CD14-positive monocyte (primary cell): Measurements from ENCODE around the gene POLR1B. TPM values are rescaled to one million over a fixed set of nuclear protein-coding genes. Genes with fewer than 3 reads are reported as not detected.
A peak's percentile ranks its signal among the peaks of the same experiment; 100 is the strongest.

ENCODE experiments used
- DNase-seq, 3 donors: peaks; one replicate each; pipeline ENCODE4 v3.0.0-alpha.2; 2011 to 2022
- H2AFZ ChIP-seq: 2 replicates; pipeline ENCODE4 v1.6.0; 2012; ENCODE audit warnings: mild to moderate bottlenecking, low read depth, low read length, inconsistent platforms; ENCODE audit not compliant: insufficient read depth, poor library complexity, severe bottlenecking
- H3K27ac ChIP-seq, 2 donors: 1 replicate in 1 of 2; 2 replicates in 1 of 2; pipeline ENCODE4 v1.5.1; 2012 to 2013; ENCODE audit warnings: low read length in 2 of 2, control low read depth in 1 of 2, inconsistent platforms in 1 of 2, low read depth in 1 of 2, mild to moderate bottlenecking in 1 of 2
- H3K27me3 ChIP-seq, 2 donors: one replicate each; pipeline versions ENCODE4 v1.6.0 to v1.6.1; 2011 to 2013; ENCODE audit warnings: low read length in 2 of 2; ENCODE audit not compliant: control insufficient read depth in 2 of 2, insufficient read depth in 2 of 2
- H3K36me3 ChIP-seq, 2 donors: replicated peaks in 1 of 2; 1 replicate in 1 of 2; 2 replicates in 1 of 2; pipeline versions ENCODE4 v1.5.1 to v1.6.1; 2012 to 2013; ENCODE audit warnings: low read length in 2 of 2, control low read depth in 1 of 2, inconsistent platforms in 1 of 2, mild to moderate bottlenecking in 1 of 2; ENCODE audit not compliant: insufficient read depth in 2 of 2, control insufficient read depth in 1 of 2
- H3K4me1 ChIP-seq, 2 donors: 1 replicate in 1 of 2; 2 replicates in 1 of 2; pipeline versions ENCODE4 v1.5.1 to v1.6.1; 2012 to 2013; ENCODE audit warnings: low read length in 2 of 2, control low read depth in 1 of 2, inconsistent platforms in 1 of 2, mild to moderate bottlenecking in 1 of 2, moderate library complexity in 1 of 2; ENCODE audit not compliant: insufficient read depth in 2 of 2, control insufficient read depth in 1 of 2
- H3K4me2 ChIP-seq: replicated peaks from 2 replicates; pipeline ENCODE3; 2012; ENCODE audit warnings: low read length, moderate library complexity, mild to moderate bottlenecking; ENCODE audit not compliant: poor library complexity, severe bottlenecking; ENCODE audit errors: extremely low read depth
- H3K4me3 ChIP-seq, 3 experiments: fragments of 200-600 bp in 1 of 3; sonication (generic) in 1 of 3; replicated peaks in 1 of 3; 1 replicate in 2 of 3; 2 replicates in 1 of 3; pipeline ENCODE4 v1.5.1; 2011 to 2013; ENCODE audit warnings: low read length in 3 of 3, mild to moderate bottlenecking in 3 of 3, control low read depth in 2 of 3, low read depth in 2 of 3, inconsistent platforms in 1 of 3, moderate library complexity in 1 of 3
- H3K79me2 ChIP-seq: 2 replicates; pipeline ENCODE4 v1.6.0; 2012; ENCODE audit warnings: mild to moderate bottlenecking, control low read depth, inconsistent platforms, low read length, moderate library complexity; ENCODE audit not compliant: insufficient read depth
- H3K9ac ChIP-seq: 2 replicates; pipeline ENCODE4 v1.6.0; 2017; ENCODE audit warnings: low read length, mild to moderate bottlenecking; ENCODE audit not compliant: insufficient read depth, poor library complexity, severe bottlenecking
- H3K9me3 ChIP-seq, 2 donors: replicated peaks in 1 of 2; 1 replicate in 1 of 2; 2 replicates in 1 of 2; pipeline versions ENCODE4 v1.5.1 to v1.6.1; 2012 to 2013; ENCODE audit warnings: low read length in 2 of 2, control low read depth in 1 of 2; ENCODE audit not compliant: control insufficient read depth in 1 of 2, insufficient read depth in 1 of 2
- H4K20me1 ChIP-seq: 2 replicates; pipeline ENCODE4 v1.6.0; 2012; ENCODE audit warnings: mild to moderate bottlenecking, low read length, control low read depth, moderate library complexity; ENCODE audit not compliant: insufficient read depth
- H3K27ac Mint-ChIP-seq, 7 donors: one replicate each; pipeline ENCODE4 v1.8.0; 2020; ENCODE audit warnings: mild to moderate bottlenecking in 7 of 7, mixed read lengths in 7 of 7, moderate library complexity in 6 of 7, inconsistent platforms in 2 of 7
- H3K27me3 Mint-ChIP-seq, 3 donors: one replicate each; pipeline ENCODE4 v1.8.0; 2021 to 2022; ENCODE audit warnings: low read depth in 3 of 3, mild to moderate bottlenecking in 3 of 3, mixed read lengths in 3 of 3, moderate library complexity in 3 of 3, inconsistent platforms in 1 of 3
- H3K36me3 Mint-ChIP-seq, 2 donors: one replicate each; pipeline ENCODE4 v1.8.0; 2020; ENCODE audit warnings: mixed read lengths in 2 of 2, inconsistent platforms in 1 of 2, mild to moderate bottlenecking in 1 of 2
- H3K4me1 Mint-ChIP-seq: one replicate; pipeline ENCODE4 v1.8.0; 2020; ENCODE audit warnings: mild to moderate bottlenecking, mixed read lengths
- H3K4me3 Mint-ChIP-seq, 2 donors: one replicate each; pipeline ENCODE4 v1.8.0; 2020; ENCODE audit warnings: mild to moderate bottlenecking in 2 of 2, mixed read lengths in 2 of 2, moderate library complexity in 1 of 2
- H3K9me3 Mint-ChIP-seq, 7 donors: one replicate each; pipeline ENCODE4 v1.8.0; 2020 to 2022; ENCODE audit warnings: mixed read lengths in 7 of 7, mild to moderate bottlenecking in 6 of 7, moderate library complexity in 6 of 7, inconsistent platforms in 2 of 7
- CTCF ChIP-seq: fragments of 200-600 bp; IDR thresholded peaks from one replicate; pipeline ENCODE4 v1.8.0; 2022; ENCODE audit warnings: antibody characterized with exemption, mild to moderate bottlenecking
- WGBS: methylation state at CpG from one replicate; pipeline ENCODE4 v1.1.5; 2013; ENCODE audit warnings: missing lambda C conversion rate; ENCODE audit not compliant: insufficient coverage; 5-methylcytosine and 5-hydroxymethylcytosine counted together
- intact Hi-C, 2 donors: fragments of 100-400 bp; cut with micrococcal nuclease; formaldehyde crosslinking; loops; one replicate each; pipeline versions ENCODE4 v1.15.0 to v1.15.1; 2023
- polyA plus RNA-seq, 3 donors: library from polyadenylated mRNA; depleted of rRNA in 1 of 3; unstranded in 2 of 3; stranded (reverse) in 1 of 3; fragments of 300-500 nt in 2 of 3; fragments of >200 nt in 1 of 3; fragmentation: Illumina TruSeq in 2 of 3; gene quantifications; 1 replicate in 2 of 3; 2 replicates in 1 of 3; pipeline ENCODE4 v1.2.3, GENCODE V29; 2012 to 2021

POLR1B gene
- polyA plus RNA-seq, 3 donors = 5.2 to 6.3 (median 5.3) TPM

DNA sequence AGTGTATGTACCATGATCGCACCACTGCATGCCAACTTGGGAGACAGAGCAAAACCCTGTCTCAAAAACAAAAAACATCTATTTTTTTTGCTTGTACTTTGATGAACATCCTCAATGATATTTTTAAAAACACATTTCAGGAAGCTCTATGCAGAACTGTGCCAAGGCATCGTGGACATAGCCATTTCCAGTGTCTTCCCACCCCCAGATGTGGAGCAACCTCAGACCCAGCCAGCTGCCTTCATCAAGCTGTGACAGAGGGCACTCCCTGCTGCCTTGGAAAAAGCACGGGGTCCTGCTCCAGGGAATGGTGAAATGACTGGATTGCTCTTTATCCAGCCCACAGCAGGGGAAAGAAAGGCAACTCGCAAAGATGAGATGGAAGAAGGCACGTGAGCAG is 13.7 kb upstream of the POLR1B start:
- no peaks in the 10 kb centered on the region for H3K27me3 ChIP-seq
- no peak overlapping the region for H2AFZ ChIP-seq
- 87% methylated on average over 5 of the region's 5 CpGs for WGBS
- H3K27me3 Mint-ChIP-seq = no peaks in the 10 kb centered on the region
- intact Hi-C loops = no loop called here
- H3K79me2 ChIP-seq = no peaks in the 10 kb centered on the region
- H3K9me3 ChIP-seq = no peaks in the 10 kb centered on the region
- TF ChIP-seq CTCF = no peak
- H3K36me3 Mint-ChIP-seq = peaks cover 64 to 78% of the 10 kb centered on the region in 2 donors
- H3K4me3 Mint-ChIP-seq = no peak overlapping the region
- H3K4me2 ChIP-seq = no peak overlapping the region
- H3K4me3 ChIP-seq = no peak overlapping the region
- H3K4me1 ChIP-seq = peaks cover 12 to 15% of the 10 kb centered on the region in 2 donors
- H3K27ac Mint-ChIP-seq = peak overlapping the region in 1 of 7 donors; percentile 77
- no peak overlapping the region for H3K9ac ChIP-seq
- no peak for DNase-seq
- no peaks in the 10 kb centered on the region for H4K20me1 ChIP-seq
- peaks cover 0 to 3% (median 0%) of the 10 kb centered on the region in 7 donors for H3K9me3 Mint-ChIP-seq
- peaks cover 17% of the 10 kb centered on the region for H3K4me1 Mint-ChIP-seq
- no peak overlapping the region for H3K27ac ChIP-seq
- peaks cover 21 to 60% of the 10 kb centered on the region in 2 donors for H3K36me3 ChIP-seq

- H3K27me3 Mint-ChIP-seq = no peaks in the 10 kb centered on the region
- no CpG with 5 or more reads among the region's 4 CpGs for WGBS
- peaks cover 19 to 60% of the 10 kb centered on the region in 2 donors for H3K36me3 ChIP-seq
- H3K36me3 Mint-ChIP-seq = peaks cover 61 to 74% of the 10 kb centered on the region in 2 donors
- H3K4me2 ChIP-seq = no peak overlapping the region
- peaks cover 12 to 15% of the 10 kb centered on the region in 2 donors for H3K4me1 ChIP-seq
- no peaks in the 10 kb centered on the region for H3K79me2 ChIP-seq
- H3K9me3 ChIP-seq = no peaks in the 10 kb centered on the region
- TF ChIP-seq CTCF = no peak
- H2AFZ ChIP-seq = no peak overlapping the region
- peak overlapping the region in 6 of 7 donors; percentile 30 to 72 (median 60) for H3K27ac Mint-ChIP-seq
- DNase-seq = peak in 2 of 3 donors; percentile 17
- intact Hi-C loops = no loop called here
- H3K4me3 Mint-ChIP-seq = no peak overlapping the region
- H3K27me3 ChIP-seq = no peaks in the 10 kb centered on the region
- peaks cover 17% of the 10 kb centered on the region for H3K4me1 Mint-ChIP-seq
- H4K20me1 ChIP-seq = no peaks in the 10 kb centered on the region
- no peaks in the 10 kb centered on the region for H3K9me3 Mint-ChIP-seq
- H3K27ac ChIP-seq = peak overlapping the region in 1 of 2 donors; percentile 60
- H3K4me3 ChIP-seq = no peak overlapping the region
- H3K9ac ChIP-seq = no peak overlapping the region
Measured at GRCh38 chr2:112529757-112530156, 12.5 kb upstream of the POLR1B start.
